Erythroblast (primary cell): ENCODE measurements around the gene MRGPRD.

Source experiments
- DNase-seq, 2 experiments: peaks; one replicate each; lab custom pipeline; 2025; lab: John Stamatoyannopoulos, UW
- GATA1 ChIP-seq: IDR thresholded peaks from 2 replicates; pipeline ENCODE4 v1.6.1; 2011; ENCODE audit warnings: low read depth, mild to moderate bottlenecking, control low read depth, low read length, moderate library complexity
- POLR2A ChIP-seq: IDR thresholded peaks from 2 replicates; pipeline ENCODE4 v1.6.1; 2011; ENCODE audit warnings: mild to moderate bottlenecking, low read length

The MRGPRD gene

DNA sequence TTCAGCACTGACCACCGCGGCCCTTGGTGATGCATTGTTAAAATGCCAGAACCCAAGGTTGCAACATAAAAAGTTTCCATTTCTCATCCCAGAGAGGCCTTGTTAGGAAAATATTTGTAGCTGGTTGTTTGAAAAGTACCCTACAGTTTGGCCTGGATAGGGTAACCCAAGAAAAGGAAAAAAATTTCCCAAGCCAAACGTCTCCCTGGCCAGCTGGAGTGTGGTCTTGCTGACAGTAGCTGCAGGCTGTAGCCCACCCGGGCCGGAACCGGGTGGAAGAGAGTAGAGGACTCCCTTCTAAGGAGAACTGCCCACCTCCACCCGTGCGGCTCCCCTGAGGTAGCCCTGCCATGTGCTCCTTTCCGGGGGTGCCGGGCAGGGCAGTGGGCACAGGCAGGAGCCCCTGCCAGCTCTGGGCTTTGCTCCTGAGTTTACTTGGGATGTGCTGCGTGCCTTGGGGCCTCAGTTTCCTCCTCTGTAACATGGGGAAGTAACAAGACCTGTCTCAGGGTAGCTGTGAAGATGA is 38.6 kb downstream of the MRGPRD start:
- TF ChIP-seq POLR2A (no peak), GATA1 (no peak)
- DNase-seq = no peak

DNA sequence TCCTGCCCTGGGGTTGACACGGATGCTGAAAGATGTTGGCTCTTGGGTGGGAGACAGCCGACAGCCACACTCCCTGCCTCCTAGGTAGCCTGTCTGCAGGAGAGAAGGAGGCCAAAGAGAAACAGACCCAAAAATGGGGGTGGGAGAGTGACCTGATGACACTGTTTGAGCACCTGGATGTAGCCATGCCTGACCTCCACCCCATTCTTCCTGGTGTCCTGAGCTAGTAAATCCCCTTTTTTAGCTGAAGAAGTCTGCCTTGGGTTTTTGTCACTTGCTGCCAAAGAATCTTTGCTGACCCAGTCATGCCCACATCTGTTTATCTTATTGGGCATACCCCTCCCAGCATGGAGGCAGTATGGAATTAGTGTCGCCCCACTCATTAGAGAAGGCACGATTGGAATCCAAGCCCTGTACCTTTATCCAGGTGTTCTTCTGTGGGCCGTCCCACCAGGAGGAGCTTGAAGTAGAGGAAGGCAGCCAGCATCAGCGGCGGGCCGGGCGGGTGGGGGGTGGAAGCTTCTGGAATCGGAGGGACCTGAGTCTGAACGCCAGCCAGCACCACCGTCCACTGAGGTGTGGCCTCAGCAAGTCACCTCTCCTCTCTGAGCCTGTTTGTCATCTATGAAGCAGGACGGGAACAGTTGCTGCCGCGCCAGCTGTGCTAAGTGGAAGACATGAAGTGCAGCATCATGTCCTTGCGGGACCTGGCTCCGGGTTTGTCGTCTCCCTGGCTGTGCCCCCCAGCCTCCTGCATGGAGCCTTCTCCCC is 39.3 kb downstream of the MRGPRD start:
- TF ChIP-seq POLR2A (no peak), GATA1 (no peak)
- no peak for DNase-seq

DNA sequence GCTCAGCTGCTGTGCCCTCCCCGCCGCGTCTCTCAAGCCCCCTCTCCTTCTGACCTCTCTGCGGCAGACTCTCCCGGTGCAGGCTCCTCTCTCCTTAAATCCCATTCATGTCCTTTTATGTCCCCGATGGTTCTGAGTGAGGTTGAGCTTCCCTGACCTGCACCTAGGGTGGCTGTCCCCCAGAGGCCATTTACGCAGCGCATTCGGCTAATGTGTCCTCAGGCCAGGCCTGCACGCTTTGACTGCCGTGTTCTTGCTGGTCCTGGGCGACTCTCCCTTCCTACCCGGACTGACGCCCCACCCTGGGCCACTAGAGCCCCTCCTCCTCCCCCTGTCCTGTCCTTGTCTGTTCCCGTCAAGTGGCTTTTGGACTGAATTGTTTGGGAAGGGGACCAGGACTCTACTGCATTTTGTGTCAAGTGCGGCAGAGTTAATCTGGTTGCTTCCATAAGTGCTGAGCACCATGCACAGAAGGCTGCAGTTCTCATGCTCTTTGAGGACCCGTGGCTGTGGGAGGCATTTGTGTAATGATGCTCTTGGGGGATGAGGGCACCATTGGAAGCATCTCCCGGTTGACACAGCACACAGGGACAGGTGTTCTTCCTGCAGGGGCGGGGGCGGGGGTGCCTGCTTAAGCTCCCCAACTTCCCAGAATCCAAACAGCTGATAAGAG is 40.0 kb downstream of the MRGPRD start:
- no peak for TF ChIP-seq GATA1
- TF ChIP-seq POLR2A = no peak
- no peak for DNase-seq

GRCh38 chr11:68939583-68940555 is 40.9 kb downstream of the MRGPRD start:
- TF ChIP-seq GATA1 = no peak
- TF ChIP-seq POLR2A = no peak
- DNase-seq = no peak

DNA sequence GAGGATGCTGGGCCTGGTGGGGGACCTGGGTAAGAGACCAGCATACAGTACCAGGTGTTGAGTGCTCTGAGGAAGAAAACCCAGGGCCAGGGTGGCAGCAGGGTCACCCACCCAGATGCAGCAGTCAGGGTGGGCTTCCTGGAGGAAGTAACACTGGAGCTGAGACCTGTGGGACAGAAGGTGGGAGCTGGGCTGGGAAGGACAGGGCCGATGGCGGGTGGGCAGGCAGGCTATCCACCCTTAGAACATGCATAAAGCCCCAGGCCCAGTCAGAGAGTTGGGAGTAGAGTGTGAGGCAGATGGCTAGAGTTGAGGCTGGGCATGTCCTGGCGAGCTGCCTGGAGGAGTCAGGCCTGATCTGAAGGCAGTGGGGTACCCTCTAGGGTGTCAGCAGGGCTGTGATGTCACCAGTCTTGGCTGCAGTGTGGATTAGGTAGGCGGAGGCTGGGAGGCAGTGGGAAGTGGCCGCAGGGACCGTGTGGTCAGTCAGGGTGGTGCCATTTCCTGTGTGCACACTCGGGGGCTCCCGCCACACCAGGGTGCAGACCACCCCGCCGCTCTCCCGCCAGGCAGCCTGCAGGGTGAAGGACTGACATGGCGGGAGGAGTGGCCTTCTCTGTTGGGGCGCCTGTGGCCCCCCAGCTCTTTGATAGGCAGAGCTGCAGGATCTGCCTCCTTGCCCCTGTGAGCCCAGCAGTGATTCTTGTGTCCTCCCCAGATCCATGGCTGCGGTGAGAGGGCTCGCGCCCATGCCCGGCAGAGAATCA is 41.8 kb downstream of the MRGPRD start:
- TF ChIP-seq POLR2A (no peak), GATA1 (no peak)
- no peak for DNase-seq

GRCh38 chr11:68938088-68938487 is 42.7 kb downstream of the MRGPRD start:
- TF ChIP-seq GATA1 = no peak
- no peak for TF ChIP-seq POLR2A
- DNase-seq = no peak

DNA sequence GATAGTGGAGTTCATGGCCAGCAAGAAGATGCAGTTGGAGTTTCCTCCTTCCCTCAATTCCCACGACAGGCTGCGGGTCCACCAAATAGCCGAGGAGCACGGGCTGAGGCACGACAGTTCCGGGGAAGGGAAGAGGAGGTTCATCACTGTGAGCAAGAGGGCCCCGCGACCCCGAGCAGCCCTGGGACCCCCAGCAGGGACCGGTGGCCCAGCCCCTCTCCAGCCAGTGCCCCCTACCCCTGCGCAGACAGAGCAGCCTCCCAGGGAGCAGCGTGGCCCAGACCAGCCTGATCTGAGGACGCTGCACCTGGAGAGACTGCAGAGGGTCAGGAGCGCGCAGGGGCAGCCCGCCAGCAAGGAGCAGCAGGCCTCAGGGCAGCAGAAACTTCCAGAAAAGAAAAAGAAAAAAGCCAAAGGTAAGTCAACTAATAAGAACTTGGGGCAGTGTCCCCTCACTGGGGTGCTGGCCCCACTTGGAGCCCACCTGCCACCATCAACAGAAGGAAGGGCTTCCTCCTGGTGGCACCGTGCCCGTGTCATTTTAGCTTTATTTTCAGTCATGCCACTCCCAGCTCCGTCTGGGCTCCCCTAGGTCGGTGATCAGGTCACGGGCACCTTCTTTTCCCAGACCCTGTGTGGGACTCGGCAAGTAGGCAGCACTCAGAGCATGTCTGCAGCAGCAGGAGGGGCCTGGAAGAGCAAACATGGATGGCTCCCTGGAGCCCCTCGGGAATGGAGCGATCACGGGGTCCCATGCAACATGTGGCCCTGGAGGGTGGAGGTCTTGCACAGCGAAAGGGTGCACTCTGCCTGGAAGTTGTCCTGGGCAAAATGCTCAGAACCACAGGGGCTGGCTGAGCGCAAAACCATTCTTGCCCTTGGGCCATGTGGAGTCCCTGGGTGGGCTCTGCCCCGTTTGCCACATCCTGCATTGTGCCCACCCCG is 43.8 kb downstream of the MRGPRD start:
- no peak for DNase-seq
- TF ChIP-seq GATA1 (no peak), POLR2A (no peak)

- DNase-seq = no peak
- TF ChIP-seq POLR2A (no peak), GATA1 (no peak)
These were observed 44.5 kb downstream of the MRGPRD start for GRCh38 chr11:68936358-68936636.

DNA sequence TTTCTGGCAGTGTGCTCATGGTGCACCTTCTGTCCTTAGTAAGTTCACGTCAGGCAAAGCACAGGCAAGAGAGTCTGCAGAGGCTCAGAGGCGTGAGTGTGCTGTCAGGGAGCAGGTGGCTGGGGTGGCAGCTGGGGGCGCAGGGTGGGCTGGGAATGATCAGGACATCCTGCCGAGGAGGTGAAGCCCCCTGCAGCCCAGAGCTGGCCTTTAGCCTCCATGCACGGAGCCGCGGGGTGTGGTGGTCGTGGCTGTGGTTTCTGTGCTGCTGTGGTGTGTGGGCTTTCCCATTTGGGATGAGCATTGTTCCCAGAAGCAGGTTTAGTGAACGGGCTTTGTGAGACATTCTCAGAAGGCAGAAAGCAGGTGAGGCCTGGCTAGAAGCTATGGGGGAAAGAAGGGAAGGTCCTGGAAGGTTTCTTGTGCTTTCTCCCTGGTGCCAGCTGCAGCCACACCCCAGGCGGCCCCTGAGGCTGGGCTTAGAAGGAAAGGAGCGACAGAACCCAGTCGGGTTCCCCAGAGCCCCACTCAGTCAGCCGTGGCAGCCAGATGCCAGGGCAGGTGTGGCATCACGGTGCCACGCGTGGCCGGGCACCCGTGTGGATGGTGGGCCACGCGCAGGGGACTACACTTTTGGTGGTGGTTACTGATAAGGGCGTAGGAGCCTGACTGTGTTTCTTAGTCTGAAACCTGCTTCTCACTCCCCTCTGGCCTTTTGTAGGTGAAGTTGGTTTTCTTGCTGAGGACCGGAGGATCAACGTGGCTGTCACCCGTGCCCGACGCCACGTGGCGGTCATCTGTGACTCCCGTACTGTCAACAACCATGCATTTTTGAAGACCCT is 45.0 kb downstream of the MRGPRD start:
- DNase-seq = no peak
- TF ChIP-seq POLR2A = no peak
- TF ChIP-seq GATA1 = no peak

DNA sequence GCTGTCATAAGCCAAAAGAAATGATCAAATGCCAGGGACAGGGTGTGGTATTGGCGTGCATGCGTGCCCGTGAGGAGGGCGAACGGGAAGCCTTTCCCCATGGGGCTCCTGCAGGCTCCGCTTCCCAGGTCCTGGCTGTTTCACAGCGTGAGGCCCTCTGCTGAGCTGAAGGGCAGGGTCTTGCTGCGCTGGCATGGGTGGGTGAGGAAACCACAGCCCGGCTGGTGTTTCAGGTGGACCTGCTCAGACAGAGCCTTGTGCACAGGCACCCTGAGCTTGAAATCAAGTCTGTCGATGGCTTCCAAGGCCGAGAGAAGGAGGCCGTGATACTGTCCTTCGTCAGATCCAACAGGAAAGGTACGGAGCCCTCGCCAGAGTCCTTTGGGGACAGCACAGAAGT is 45.7 kb downstream of the MRGPRD start:
- no peak for DNase-seq
- TF ChIP-seq GATA1 = no peak
- no peak for TF ChIP-seq POLR2A

DNA sequence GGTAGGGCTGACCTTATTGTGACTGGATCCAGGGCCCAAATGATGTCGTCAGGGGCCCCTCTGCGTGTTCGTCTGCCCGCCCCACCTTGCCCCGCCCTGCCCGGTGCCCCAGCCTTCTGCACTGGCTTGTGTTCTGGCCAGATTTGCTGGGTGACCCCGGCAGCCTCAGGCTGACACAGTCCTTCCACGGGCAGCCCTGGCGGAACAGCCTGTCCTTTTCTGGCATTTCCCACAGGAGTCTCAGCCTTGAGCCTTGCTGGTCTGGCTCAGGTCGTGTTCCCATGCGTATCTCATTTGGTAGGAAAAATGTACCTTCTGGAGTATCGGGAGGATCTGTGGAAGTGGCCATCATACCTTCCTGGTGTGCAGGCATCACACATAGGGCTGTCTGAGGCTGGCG is 46.1 kb downstream of the MRGPRD start:
- no peak for DNase-seq
- TF ChIP-seq GATA1 = no peak
- TF ChIP-seq POLR2A = no peak

DNA sequence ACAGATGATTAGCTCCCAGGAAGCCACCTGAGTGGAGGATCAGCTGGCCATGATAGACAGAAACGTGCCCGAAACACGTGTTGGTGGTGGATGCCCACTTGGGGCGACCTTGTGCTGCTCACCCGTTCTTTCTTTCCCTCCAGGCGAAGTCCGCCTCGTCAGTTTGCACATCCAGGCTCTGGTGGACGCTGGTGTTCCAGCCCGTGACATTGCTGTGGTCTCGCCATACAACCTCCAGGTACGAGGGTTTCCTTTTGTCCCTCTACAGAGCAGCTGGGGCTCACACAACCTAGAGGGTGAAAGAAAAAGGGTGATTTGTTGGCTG is 46.5 kb downstream of the MRGPRD start:
- no peak for DNase-seq
- TF ChIP-seq POLR2A (no peak), GATA1 (no peak)
